Measurements from ENCODE around the gene INPP5K. TPM values are rescaled to one million over a fixed set of nuclear protein-coding genes. Genes with fewer than 3 reads are reported as not detected.

Gene INPP5K
- polyA plus RNA-seq, 1 donor from 2014 or later = 35.8 TPM

DNA sequence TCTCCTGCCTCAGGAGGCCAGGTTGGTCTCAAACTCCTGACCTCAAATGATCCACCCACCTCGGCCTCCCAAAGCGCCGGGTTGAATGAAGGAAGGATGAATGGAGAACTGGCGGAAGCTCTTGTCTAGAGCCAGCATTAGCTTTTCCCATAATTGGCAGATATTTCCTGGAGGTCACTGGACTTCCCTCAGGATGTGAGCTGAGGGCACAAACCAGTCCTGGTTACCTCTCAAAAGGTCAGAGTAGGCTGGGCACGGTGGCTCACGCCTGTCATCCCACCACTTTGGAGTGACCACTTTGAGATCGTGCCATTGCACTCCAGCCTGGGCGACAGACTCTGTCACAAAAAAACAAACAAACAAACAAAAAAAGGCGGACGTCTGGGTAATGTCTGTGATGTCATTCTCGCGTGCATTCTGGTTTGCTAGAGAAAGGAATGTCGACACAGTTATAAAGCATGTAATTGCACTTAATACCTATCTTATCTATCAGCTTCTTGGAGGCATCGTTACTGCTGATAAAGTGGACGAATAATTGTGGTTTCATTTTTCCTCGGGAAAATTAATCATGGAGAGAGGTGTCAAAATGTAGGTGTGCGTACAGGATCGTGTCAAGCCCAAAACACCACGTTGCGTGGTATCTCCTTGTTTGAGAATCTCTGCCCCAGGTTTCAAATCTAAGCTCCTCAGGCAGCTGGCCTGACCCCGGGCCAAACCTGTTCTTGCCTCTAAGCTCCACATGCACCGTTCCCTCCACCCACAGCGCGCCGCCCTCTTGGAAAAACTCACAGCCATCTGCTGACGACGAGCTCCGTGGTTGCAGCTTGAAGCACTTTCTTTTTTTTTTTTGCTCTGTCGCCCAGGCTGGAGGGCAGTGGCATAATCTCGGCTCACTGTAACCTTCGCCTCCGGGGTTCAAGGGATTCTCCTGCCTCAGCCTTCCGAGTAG lies 54.0 kb downstream of the INPP5K start:
- no peaks in the 10 kb centered on the region for H3K36me3 ChIP-seq (ENCODE audit: insufficient read depth, low read length)
- no peak overlapping the region for H3K9ac ChIP-seq (ENCODE audit: low read length)
- H3F3A ChIP-seq (ENCODE audit: insufficient read depth, low read length, poor library complexity, severe bottlenecking) = no peaks in the 10 kb centered on the region
- H3K27ac ChIP-seq (ENCODE audit: low read length) = no peak overlapping the region
- H3K79me2 ChIP-seq (replicated peaks; ENCODE audit: insufficient read depth, low read length) = no peaks in the 10 kb centered on the region
- no peaks in the 10 kb centered on the region for H3K9me2 ChIP-seq (ENCODE audit: insufficient read depth, low read length)
- no peak overlapping the region for H3K4me3 ChIP-seq (ENCODE audit: low read length)
- no peak overlapping the region for H3K4me2 ChIP-seq (ENCODE audit: low read length)
- H3K9me3 ChIP-seq (ENCODE audit: low read length) = no peaks in the 10 kb centered on the region
- no peaks in the 10 kb centered on the region for H4K20me1 ChIP-seq (ENCODE audit: insufficient read depth)
- H2AFZ ChIP-seq (ENCODE audit: low read depth, low read length) = no peak overlapping the region
- TF ChIP-seq EP300 (conservative IDR thresholded peaks at IDR 0.05; ENCODE audit: poor library complexity, severe bottlenecking) = no peak
- no peak for TF ChIP-seq TAF1 (IDR thresholded peaks at IDR 0.05; ENCODE audit: low read depth)
- TF ChIP-seq, protein P1, sequence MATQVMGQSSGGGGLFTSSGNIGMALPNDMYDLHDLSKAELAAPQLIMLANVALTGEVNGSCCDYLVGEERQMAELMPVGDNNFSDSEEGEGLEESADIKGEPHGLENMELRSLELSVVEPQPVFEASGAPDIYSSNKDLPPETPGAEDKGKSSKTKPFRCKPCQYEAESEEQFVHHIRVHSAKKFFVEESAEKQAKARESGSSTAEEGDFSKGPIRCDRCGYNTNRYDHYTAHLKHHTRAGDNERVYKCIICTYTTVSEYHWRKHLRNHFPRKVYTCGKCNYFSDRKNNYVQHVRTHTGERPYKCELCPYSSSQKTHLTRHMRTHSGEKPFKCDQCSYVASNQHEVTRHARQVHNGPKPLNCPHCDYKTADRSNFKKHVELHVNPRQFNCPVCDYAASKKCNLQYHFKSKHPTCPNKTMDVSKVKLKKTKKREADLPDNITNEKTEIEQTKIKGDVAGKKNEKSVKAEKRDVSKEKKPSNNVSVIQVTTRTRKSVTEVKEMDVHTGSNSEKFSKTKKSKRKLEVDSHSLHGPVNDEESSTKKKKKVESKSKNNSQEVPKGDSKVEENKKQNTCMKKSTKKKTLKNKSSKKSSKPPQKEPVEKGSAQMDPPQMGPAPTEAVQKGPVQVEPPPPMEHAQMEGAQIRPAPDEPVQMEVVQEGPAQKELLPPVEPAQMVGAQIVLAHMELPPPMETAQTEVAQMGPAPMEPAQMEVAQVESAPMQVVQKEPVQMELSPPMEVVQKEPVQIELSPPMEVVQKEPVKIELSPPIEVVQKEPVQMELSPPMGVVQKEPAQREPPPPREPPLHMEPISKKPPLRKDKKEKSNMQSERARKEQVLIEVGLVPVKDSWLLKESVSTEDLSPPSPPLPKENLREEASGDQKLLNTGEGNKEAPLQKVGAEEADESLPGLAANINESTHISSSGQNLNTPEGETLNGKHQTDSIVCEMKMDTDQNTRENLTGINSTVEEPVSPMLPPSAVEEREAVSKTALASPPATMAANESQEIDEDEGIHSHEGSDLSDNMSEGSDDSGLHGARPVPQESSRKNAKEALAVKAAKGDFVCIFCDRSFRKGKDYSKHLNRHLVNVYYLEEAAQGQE (IDR thresholded peaks at IDR 0.05; ENCODE audit: borderline replicate concordance) = no peak
- no peak for TF ChIP-seq RAD21 (conservative IDR thresholded peaks at IDR 0.05)
- TF ChIP-seq MXI1 (conservative IDR thresholded peaks at IDR 0.05; ENCODE audit: poor library complexity, severe bottlenecking) = no peak
- no peak for TF ChIP-seq SMC3 (conservative IDR thresholded peaks at IDR 0.05; ENCODE audit: poor library complexity)
- TF ChIP-seq EZH2 (IDR thresholded peaks at IDR 0.05; ENCODE audit: borderline replicate concordance, insufficient read depth, low read length, poor library complexity, severe bottlenecking) = no peak
- TF ChIP-seq, protein P2, sequence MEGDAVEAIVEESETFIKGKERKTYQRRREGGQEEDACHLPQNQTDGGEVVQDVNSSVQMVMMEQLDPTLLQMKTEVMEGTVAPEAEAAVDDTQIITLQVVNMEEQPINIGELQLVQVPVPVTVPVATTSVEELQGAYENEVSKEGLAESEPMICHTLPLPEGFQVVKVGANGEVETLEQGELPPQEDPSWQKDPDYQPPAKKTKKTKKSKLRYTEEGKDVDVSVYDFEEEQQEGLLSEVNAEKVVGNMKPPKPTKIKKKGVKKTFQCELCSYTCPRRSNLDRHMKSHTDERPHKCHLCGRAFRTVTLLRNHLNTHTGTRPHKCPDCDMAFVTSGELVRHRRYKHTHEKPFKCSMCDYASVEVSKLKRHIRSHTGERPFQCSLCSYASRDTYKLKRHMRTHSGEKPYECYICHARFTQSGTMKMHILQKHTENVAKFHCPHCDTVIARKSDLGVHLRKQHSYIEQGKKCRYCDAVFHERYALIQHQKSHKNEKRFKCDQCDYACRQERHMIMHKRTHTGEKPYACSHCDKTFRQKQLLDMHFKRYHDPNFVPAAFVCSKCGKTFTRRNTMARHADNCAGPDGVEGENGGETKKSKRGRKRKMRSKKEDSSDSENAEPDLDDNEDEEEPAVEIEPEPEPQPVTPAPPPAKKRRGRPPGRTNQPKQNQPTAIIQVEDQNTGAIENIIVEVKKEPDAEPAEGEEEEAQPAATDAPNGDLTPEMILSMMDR (IDR thresholded peaks at IDR 0.05; ENCODE audit: poor library complexity, severe bottlenecking) = no peak
- no peaks in the 10 kb centered on the region for H3K27me3 ChIP-seq (ENCODE audit: insufficient read depth, low read depth, low read length)

DNA sequence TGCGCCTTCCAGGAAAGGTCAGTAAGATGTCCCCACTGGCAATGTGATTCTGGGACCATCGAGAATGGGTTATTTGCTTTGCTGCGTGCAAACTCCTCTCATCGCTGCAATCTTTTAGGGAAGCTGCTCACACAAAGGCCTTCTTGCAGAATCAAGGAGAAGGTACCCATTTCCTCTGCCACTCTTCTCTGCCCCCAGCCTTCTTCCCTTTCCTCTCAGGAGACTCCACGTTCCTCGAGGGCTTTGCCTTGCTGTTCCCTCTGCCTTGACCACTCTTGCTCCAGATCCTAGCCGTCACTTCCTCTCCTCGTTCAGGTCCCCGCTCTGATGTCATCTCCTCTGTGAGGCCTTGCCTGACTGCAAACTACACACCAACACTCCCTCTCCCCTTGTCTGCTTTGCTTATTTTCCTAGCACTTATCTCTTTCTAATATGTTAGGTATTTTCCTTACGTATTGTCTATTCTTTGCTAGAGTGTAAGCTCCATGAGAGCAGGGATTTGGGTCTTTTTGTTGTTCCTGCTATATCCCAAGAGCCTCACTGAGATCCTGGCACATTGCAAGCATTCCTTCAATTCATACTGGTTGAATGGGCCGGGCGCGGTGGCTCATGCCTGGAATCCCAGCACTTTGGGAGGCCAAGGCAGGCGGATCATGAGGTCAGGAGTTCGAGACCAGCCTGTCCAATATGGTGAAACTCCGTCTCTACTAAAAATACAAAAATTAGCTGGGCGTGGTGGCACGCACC lies 55.0 kb downstream of the INPP5K start:
- Histone ChIP-seq H3F3A (ENCODE audit: insufficient read depth, low read length, poor library complexity, severe bottlenecking) (no peaks in the 10 kb centered on the region), H3K9me2 (ENCODE audit: insufficient read depth, low read length) (no peaks in the 10 kb centered on the region), H3K4me2 (ENCODE audit: low read length) (no peak overlapping the region), H3K27ac (ENCODE audit: low read length) (no peak overlapping the region), H3K79me2 (replicated peaks; ENCODE audit: insufficient read depth, low read length) (no peaks in the 10 kb centered on the region), H3K27me3 (ENCODE audit: insufficient read depth, low read depth, low read length) (no peaks in the 10 kb centered on the region), H4K20me1 (ENCODE audit: insufficient read depth) (no peaks in the 10 kb centered on the region), H3K9me3 (ENCODE audit: low read length) (no peaks in the 10 kb centered on the region), H3K9ac (ENCODE audit: low read length) (no peak overlapping the region), H3K36me3 (ENCODE audit: insufficient read depth, low read length) (no peaks in the 10 kb centered on the region), H3K4me3 (ENCODE audit: low read length) (no peak overlapping the region), H2AFZ (ENCODE audit: low read depth, low read length) (no peak overlapping the region)
- TF ChIP-seq RAD21 (conservative IDR thresholded peaks at IDR 0.05) (no peak), EZH2 (IDR thresholded peaks at IDR 0.05; ENCODE audit: borderline replicate concordance, insufficient read depth, low read length, poor library complexity, severe bottlenecking) (no peak), EP300 (conservative IDR thresholded peaks at IDR 0.05; ENCODE audit: poor library complexity, severe bottlenecking) (no peak), MXI1 (conservative IDR thresholded peaks at IDR 0.05; ENCODE audit: poor library complexity, severe bottlenecking) (no peak), TAF1 (IDR thresholded peaks at IDR 0.05; ENCODE audit: low read depth) (no peak), POLR2AphosphoS5 (IDR thresholded peaks at IDR 0.05) (no peak)
- TF ChIP-seq, protein P2 (IDR thresholded peaks at IDR 0.05; ENCODE audit: poor library complexity, severe bottlenecking) = no peak
- TF ChIP-seq, protein P1 (IDR thresholded peaks at IDR 0.05; ENCODE audit: borderline replicate concordance) = no peak

Measured in neural cell (in vitro differentiated cells).